Esophagus muscularis mucosa (tissue), 4 donors: Measurements from ENCODE around the gene RETN. TPM values are rescaled to one million over a fixed set of nuclear protein-coding genes. Genes with fewer than 3 reads are reported as not detected.

ENCODE experiments used
- DNase-seq: peaks from one replicate; pipeline ENCODE4 v3.0.0-alpha.2; 2017; ENCODE audit errors: extremely low spot score
- H3K27ac ChIP-seq, 4 donors: fragments of 200-600 bp; sonication (generic); replicated peaks in 1 of 4; 1 replicate in 3 of 4; 2 replicates in 1 of 4; pipeline ENCODE4 v1.5.1; 2016 to 2019; ENCODE audit warnings: mild to moderate bottlenecking in 1 of 4
- H3K27me3 ChIP-seq, 4 donors: fragments of 200-600 bp; sonication (generic); one replicate each; pipeline versions ENCODE4 v1.5.1 to v1.6.0; 2016 to 2019
- H3K36me3 ChIP-seq, 4 donors: fragments of 200-600 bp; sonication (generic); one replicate each; pipeline ENCODE4 v1.5.1; 2016 to 2019
- H3K4me1 ChIP-seq, 4 donors: fragments of 200-600 bp; sonication (generic); one replicate each; pipeline ENCODE4 v1.5.1; 2016 to 2019
- H3K4me3 ChIP-seq, 4 donors: fragments of 200-600 bp; sonication (generic); 1 replicate in 2 of 4; 2 replicates in 2 of 4; pipeline ENCODE4 v1.5.1; 2016 to 2019; ENCODE audit warnings: mild to moderate bottlenecking in 4 of 4, moderate library complexity in 1 of 4
- H3K9me3 ChIP-seq, 4 donors: fragments of 200-600 bp; sonication (generic); 1 replicate in 3 of 4; 2 replicates in 1 of 4; pipeline ENCODE4 v1.5.1; 2016 to 2019
- EP300 ChIP-seq: sonication (generic); formaldehyde crosslinking; IDR thresholded peaks from one replicate; pipeline ENCODE4 v1.6.1; 2017; ENCODE audit warnings: antibody characterized with exemption
- POLR2A ChIP-seq: fragments of 450-650 bp; IDR thresholded peaks from one replicate; pipeline ENCODE4 v1.6.1; 2017; ENCODE audit warnings: antibody characterized with exemption, moderate library complexity, mild to moderate bottlenecking, low read depth
- POLR2AphosphoS5 ChIP-seq, 2 donors: sonication (generic); formaldehyde crosslinking; IDR thresholded peaks; one replicate each; pipeline ENCODE4 v1.6.1; 2017; ENCODE audit warnings: antibody characterized with exemption in 2 of 2
- WGBS: methylation state at CpG from one replicate; pipeline ENCODE4 v1.1.5; 2018; 5-methylcytosine and 5-hydroxymethylcytosine counted together
- intact Hi-C: fragments of 100-400 bp; cut with DNase I; formaldehyde crosslinking; loops from one replicate; pipeline ENCODE4 v1.15.1; 2023
- total RNA-seq, 4 donors: library from RNA; depleted of rRNA; stranded (reverse); fragments of >200 nt; gene quantifications; one replicate each; pipeline versions ENCODE4 v1.1.0 to v1.2.1, GENCODE V29; 2016
- TF ChIP-seq, protein P1 (sequence below), 3 experiments: fragments of 200-600 bp in 2 of 3; fragments of 450-650 bp in 1 of 3; sonication (generic) in 2 of 3; IDR thresholded peaks; one replicate each; pipeline ENCODE4 v1.5.1; 2017 to 2019; ENCODE audit warnings: antibody characterized with exemption in 3 of 3, mild to moderate bottlenecking in 2 of 3, moderate library complexity in 1 of 3

Gene RETN
- total RNA-seq, 4 donors from 2014 or later: 1.3 TPM; not detected in 3

DNA sequence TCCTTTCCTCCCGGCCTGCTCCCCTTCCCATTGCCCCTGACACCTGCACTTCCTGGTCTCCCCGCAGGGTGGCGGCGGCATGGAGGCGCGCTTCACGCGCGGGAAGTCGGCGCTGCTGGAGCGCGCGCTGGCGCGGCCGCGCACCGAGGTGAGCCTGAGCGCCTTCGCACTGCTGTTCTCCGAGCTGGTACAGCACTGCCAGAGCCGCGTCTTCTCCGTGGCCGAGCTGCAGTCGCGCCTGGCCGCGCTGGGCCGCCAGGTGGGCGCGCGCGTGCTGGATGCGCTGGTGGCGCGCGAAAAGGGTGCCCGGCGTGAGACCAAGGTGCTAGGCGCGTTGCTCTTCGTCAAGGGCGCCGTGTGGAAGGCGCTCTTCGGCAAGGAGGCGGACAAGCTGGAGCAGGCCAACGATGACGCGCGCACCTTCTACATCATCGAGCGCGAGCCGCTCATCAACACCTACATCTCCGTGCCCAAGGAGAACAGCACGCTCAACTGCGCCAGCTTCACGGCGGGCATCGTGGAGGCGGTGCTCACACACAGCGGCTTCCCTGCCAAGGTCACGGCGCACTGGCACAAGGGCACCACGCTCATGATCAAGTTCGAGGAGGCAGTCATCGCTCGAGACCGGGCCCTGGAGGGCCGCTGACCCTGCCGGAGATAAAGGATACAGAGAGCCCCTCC is 13.5 kb downstream of the RETN start:
- peak overlapping the region in 3 of 4 donors; percentile 81 to 90 (median 88) for H3K27ac ChIP-seq
- H3K9me3 ChIP-seq: no peaks in the 10 kb centered on the region
- intact Hi-C loops: loop anchor here (5.0 to 10.0 kb wide), 2 partner anchors 112 to 330 kb away; no protein-coding TSS in a partner anchor
- H3K36me3 ChIP-seq: peaks cover 0 to 36% (median 27%) of the 10 kb centered on the region in 4 donors
- TF ChIP-seq, protein P1, sequence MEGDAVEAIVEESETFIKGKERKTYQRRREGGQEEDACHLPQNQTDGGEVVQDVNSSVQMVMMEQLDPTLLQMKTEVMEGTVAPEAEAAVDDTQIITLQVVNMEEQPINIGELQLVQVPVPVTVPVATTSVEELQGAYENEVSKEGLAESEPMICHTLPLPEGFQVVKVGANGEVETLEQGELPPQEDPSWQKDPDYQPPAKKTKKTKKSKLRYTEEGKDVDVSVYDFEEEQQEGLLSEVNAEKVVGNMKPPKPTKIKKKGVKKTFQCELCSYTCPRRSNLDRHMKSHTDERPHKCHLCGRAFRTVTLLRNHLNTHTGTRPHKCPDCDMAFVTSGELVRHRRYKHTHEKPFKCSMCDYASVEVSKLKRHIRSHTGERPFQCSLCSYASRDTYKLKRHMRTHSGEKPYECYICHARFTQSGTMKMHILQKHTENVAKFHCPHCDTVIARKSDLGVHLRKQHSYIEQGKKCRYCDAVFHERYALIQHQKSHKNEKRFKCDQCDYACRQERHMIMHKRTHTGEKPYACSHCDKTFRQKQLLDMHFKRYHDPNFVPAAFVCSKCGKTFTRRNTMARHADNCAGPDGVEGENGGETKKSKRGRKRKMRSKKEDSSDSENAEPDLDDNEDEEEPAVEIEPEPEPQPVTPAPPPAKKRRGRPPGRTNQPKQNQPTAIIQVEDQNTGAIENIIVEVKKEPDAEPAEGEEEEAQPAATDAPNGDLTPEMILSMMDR (IDR thresholded peaks at IDR 0.05): no peak
- TF ChIP-seq POLR2A: no peak
- TF ChIP-seq POLR2AphosphoS5 (IDR thresholded peaks at IDR 0.05): no peak
- no peak for TF ChIP-seq EP300
- H3K4me3 ChIP-seq: peak overlapping the region; percentile 75 to 100 (median 88)
- H3K4me1 ChIP-seq: peaks cover 10 to 29% (median 22%) of the 10 kb centered on the region in 4 donors
- DNase-seq: no peak
- peaks cover 0 to 30% (median 0%) of the 10 kb centered on the region in 4 donors for H3K27me3 ChIP-seq
- 94% methylated on average over 10 of the region's 74 CpGs for WGBS

DNA sequence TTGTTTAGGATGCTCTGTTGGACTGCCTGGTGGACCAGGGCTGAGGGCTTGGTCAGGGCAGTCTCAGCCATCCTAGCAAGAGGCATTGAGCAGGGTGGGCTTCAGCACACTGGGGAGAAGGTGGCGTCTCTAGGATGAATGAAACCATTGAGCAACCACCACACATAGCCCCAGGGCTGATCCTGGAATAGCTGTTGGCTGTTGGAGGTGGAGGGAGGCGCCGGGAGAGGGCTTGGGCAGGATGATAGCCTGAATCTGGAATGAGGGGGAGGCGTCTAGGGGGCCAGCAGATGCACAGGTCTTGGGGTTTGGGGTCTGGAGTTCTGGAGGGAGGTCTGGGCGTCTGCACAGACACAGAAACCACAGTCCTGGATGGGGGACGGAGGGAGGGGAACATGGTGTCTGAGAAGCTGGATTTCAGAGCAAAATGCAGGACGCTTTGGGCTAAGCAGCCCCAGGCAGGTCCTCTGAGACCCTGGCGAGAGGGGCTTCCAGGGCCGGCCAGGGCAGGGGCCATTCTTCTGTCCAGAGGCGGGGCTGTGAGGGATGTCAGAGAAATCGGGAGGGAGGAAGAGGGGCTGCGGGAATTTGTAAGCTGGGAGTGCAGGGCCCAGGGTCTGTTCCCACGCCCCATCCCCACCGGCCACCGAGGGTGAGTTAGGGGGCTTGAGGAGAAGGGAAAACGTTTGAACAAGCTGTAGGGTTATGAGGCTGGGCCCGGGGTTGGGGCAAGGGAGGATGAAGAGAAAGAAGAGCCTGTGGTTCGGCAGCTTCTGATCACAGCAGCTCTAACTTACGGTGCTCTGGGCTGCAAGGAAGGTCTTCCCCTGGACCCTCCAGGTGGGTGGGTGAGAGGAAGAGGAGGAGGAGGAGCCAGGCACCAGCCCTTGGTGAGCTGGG is 16.9 kb downstream of the RETN start:
- H3K4me1 ChIP-seq: peaks cover 6 to 21% (median 17%) of the 10 kb centered on the region in 4 donors
- WGBS: 47% methylated on average over 19 of the region's 19 CpGs
- intact Hi-C loops: loop anchor here (10.0 kb wide), 1 partner anchor 109 kb away; no protein-coding TSS in a partner anchor

DNA sequence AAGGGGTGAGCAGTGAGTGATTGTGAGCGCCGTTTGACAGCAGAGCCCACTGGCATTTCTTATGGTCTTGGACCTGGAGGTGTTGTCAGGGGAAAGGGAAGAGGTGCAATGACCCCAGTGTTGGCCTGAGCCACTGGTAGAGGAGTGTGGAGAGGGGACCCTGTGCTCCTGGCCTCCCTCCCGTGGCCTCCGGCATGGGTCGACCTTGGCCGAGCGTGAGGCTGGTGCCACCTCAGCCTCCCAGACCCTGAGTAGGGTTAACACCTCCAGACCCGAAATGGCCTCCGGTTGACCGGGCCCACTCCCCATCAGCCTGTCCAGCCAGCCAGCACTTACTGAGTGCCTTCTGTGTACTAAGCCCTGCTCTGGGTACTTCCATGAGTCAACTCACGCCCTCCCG is 18.3 kb downstream of the RETN start:
- WGBS: 84% methylated on average over 5 of the region's 12 CpGs
- Histone ChIP-seq H3K27me3 (peaks cover 0 to 31% (median 2%) of the 10 kb centered on the region in 4 donors), H3K9me3 (no peaks in the 10 kb centered on the region), H3K27ac (no peak overlapping the region), H3K4me1 (peaks cover 1 to 8% (median 5%) of the 10 kb centered on the region in 4 donors), H3K4me3 (no peak overlapping the region), H3K36me3 (peaks cover 0 to 35% (median 26%) of the 10 kb centered on the region in 4 donors)
- no peak for DNase-seq
- TF ChIP-seq EP300 (no peak), POLR2A (no peak), POLR2AphosphoS5 (IDR thresholded peaks at IDR 0.05) (no peak)
- TF ChIP-seq, protein P1 (IDR thresholded peaks at IDR 0.05): no peak
- intact Hi-C loops: loop anchor here (10.0 kb wide), 1 partner anchor 108 kb away; no protein-coding TSS in a partner anchor

More for the DNA sequence above, 16.9 kb downstream of the RETN start:
- no peaks in the 10 kb centered on the region for H3K9me3 ChIP-seq
- H3K27ac ChIP-seq: no peak overlapping the region
- DNase-seq: no peak
- peaks cover 0 to 21% (median 2%) of the 10 kb centered on the region in 4 donors for H3K27me3 ChIP-seq
- no peak overlapping the region for H3K4me3 ChIP-seq
- TF ChIP-seq, protein P1 (IDR thresholded peaks at IDR 0.05): no peak
- TF ChIP-seq POLR2AphosphoS5 (IDR thresholded peaks at IDR 0.05) (no peak), EP300 (no peak)
- peaks cover 0 to 36% (median 27%) of the 10 kb centered on the region in 4 donors for H3K36me3 ChIP-seq

DNA sequence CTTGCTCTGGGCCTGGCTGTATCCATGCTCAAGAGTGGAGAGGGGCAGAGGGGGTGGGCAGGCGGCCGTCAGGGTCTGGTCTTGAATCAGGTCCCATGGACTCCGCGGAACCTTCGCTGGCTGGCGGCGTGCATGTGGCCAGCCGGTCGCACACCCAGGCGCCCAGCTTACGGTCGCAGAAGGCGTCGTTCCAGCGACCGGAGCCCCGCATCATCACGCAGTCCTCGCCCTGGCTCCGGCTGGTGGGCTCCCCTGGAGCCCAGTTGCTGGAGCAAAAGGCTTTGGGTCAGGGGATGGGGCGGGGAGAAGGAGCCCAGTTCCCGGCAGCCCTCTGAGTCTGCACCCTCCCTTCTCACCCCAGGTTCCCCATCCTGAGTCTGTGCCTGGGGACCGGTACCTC is 20.3 kb downstream of the RETN start:
- no peak for DNase-seq
- no peak for TF ChIP-seq POLR2A
- no peak for TF ChIP-seq EP300
- TF ChIP-seq, protein P1 (IDR thresholded peaks at IDR 0.05): no peak
- TF ChIP-seq POLR2AphosphoS5 (IDR thresholded peaks at IDR 0.05): no peak
- no peaks in the 10 kb centered on the region for H3K4me1 ChIP-seq
- no peaks in the 10 kb centered on the region for H3K9me3 ChIP-seq
- intact Hi-C loops: loop anchor here (10.0 kb wide), 1 partner anchor 106 kb away; no protein-coding TSS in a partner anchor
- H3K36me3 ChIP-seq: peaks cover 0 to 15% (median 6%) of the 10 kb centered on the region in 4 donors
- WGBS: 46% methylated on average over 6 of the region's 23 CpGs
- H3K27ac ChIP-seq: no peak overlapping the region
- peaks cover 0 to 31% (median 2%) of the 10 kb centered on the region in 4 donors for H3K27me3 ChIP-seq
- H3K4me3 ChIP-seq: no peak overlapping the region
